Ramos (cell line): ENCODE results near the gene BIRC6.

ENCODE experiments used
- in situ Hi-C: fragments of 300-500 bp; cut with MboI; formaldehyde crosslinking; loops from one replicate; pipeline ENCODE4 v1.14.3; 2022; ENCODE audit warnings: low sequenced_read_pairs; ENCODE audit not compliant: unreplicated experiment

The BIRC6 gene

DNA sequence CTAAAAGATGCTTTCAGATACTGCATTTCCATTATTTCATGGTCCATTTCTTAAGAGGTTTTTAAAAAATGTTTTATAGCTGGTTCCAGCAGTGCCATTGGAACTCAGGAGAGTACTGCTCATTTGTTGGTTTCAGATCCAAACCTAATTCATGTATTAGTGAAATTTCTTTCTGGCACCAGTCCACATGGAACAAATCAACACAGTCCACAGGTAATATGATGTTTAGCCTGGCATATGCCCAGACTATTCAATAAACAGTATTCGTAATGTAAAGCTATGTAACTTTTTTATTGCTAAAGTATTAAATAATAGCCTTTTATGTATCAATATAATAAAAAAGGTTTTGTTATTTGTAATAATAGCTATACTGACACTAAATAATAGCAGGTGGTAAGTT is 134.5 kb downstream of the BIRC6 start:
- in situ Hi-C loops, result no loop called here

DNA sequence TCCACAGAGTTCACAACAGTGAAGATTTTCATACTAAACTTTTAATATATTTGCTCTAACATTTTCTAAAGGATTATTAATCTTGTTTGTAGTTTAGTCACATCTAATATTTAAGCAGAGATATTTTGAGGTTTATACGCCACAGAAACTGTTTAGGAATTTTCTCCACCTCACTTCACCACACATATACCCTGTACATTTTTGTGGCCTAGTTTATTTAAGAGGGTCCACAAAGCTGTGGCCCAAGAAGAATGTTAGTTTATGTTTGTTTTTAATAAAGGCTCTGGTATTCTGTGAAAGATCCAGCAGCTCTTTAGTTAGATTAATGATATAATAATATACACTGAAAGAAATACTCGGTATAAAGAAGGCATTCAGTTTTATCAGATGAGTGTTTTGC is 138.3 kb downstream of the BIRC6 start:
- in situ Hi-C loops, result no loop called here

DNA sequence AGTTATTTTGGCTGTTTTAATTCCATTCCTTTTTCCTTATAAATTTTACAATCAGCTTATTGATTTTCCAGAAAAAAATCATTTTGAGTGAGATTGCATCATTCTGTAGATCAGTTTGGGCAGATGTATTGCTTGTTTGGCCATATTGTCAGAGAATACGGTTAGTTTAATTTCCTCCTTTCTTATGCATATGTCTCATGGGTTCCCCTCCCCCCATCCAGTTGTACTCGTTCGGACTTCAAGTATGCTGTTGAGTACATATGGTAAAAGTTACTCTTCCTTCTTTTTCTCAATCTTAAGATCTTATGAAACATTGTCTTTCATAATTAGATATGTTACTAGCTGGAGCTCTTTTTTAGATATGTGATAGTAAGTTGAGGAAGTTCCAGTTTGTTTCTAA is 139.8 kb downstream of the BIRC6 start:
- in situ Hi-C loops, result no loop called here

DNA sequence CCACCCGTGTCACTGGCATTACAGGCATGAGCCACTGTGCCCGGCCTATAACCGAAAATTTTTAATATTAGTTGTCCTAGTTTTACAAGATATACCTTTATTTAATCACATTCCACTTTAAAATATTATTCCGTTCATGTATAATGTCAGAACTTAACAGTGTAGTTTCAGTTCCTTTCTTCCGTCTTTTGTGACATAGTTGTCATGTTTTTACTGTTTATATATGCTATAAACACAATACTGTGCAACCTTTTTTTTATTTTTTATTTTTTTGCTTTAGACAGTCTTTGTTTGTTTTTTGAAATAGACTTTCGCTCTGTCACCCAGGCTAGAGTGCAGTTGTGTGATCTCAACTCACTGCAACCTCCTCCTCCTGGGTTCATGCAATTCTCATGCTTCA is 141.5 kb downstream of the BIRC6 start:
- in situ Hi-C loops, result no loop called here

DNA sequence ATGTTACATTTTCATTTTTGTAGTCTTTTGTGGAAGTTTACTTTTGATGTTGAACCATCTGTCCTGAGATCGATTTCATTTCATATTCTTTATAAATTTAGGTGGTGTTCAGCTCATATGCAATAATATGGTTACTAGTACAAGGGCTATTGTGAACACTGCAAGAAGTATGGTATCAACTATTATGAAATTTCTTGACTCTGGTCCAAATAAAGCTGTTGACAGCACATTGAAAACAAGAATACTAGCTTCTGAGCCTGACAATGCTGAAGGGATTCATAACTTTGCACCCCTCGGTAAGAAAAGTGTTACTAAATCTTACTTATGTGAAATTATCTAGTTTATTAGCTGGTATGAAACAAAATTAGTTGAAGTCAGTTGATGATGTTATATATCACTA is 146.1 kb downstream of the BIRC6 start:
- in situ Hi-C loops, result no loop called here

DNA sequence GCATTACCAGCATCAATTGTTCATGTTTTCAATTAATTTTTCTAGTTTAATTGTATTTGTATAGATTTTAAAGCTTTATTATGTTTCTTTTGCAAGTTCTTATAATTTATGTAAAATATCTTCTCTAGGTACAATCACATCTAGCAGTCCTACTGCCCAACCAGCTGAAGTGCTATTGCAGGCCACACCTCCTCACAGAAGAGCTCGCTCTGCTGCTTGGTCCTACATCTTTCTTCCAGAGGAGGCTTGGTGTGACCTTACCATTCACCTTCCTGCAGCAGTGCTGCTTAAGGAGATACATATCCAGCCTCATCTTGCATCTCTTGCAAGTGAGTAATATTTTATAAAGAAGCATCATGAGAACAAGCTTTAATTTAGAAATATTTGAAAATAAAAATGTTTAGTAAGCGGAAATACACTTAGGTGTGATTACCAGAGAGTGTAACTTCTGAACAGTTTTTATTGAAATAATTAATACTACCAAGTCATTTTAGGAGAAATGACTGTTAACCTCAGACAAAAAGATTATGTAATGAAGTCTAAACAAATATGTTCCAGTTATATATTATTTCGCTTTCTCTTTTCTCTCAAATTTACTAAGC is 148.2 kb downstream of the BIRC6 start:
- in situ Hi-C loops, result no loop called here

DNA sequence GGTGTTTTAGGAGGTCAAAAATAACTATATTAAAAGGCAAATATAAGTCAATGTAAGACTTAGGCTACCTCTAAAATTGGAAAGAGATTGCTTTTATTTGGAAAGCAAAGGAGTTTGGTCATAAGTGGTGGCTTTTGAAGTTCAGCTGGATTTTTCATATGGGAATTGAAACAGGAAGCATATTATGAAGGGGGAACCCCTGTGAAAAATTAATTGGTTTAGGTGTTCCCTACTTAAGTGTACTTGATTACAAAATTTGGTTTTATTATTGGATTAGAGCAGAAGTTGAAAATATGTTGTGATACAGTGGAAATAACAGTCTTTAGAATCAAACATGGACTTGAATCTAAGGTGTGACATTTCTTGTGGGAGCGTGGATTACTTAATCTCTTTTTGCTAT is 149.6 kb downstream of the BIRC6 start:
- in situ Hi-C loops, result no loop called here

DNA sequence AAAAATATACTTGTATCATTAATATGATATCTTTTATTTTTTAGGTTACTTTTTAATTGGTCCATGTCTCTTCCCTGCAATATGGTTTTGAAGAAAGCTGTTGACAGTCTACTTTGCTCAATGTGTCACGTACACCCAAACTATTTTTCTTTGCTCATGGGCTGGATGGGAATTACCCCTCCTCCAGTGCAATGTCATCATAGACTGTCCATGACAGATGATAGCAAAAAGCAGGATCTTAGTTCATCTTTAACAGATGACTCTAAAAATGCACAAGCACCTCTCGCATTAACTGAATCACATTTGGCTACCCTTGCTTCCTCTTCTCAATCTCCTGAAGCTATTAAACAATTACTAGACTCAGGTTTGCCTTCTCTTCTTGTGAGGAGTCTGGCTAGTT is 158.1 kb downstream of the BIRC6 start:
- in situ Hi-C loops, result no loop called here

DNA sequence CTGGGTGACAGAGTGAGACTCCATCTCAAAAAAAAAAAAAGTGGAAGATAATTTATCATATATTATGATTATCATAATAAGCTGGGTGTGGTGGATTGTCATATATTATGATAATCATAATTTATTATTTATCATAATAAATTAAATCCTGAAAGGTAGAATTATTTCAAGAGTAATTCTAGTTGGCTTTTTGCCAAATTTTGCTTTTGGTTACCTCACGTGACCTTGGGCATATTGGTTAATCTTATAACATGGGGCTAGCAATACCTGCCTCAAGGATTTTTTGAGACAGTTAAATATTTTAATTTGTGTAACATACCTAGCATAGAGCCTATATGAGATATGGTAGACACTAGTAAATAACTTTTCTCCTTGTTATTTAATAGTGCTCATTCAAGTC is 159.7 kb downstream of the BIRC6 start:
- in situ Hi-C loops, result no loop called here

DNA sequence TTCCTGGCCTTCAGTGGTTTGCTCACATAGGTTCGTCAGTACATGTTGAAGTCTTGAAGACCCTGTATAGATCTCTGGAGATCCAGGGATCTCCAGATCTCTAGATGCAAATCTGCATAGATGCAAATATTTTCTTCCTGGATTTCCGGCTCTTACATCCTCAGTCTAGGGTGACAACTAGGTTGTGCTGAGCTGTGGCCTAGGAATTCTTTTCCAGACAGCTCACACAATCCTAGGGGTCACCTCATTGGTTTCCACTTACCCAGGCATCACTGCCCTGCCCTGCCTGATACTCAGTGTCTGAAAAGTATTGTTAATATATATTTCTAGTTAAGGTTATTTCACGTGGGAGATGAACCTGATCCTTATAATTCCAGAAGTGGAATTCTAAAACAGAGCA is 165.9 kb downstream of the BIRC6 start:
- in situ Hi-C loops, result no loop called here

DNA sequence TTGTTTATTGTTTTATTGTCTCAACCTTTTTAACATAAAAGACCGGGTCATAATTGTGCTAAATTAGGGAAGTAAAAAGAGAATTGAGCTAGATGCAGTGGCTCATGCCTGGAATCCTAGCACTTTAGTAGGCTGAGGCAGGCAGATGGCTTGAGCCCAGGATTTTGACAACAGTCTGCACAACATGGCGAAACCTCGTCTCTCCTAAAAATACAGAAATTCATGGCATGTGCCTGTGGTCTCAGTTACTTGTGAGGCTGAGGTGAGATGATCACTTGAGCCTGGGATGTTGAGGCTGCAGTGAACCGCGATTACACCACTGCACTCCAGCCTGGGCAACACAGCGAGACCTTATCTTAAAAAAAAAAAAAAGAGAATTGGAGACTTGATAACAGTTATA is 166.9 kb downstream of the BIRC6 start:
- in situ Hi-C loops, result no loop called here

DNA sequence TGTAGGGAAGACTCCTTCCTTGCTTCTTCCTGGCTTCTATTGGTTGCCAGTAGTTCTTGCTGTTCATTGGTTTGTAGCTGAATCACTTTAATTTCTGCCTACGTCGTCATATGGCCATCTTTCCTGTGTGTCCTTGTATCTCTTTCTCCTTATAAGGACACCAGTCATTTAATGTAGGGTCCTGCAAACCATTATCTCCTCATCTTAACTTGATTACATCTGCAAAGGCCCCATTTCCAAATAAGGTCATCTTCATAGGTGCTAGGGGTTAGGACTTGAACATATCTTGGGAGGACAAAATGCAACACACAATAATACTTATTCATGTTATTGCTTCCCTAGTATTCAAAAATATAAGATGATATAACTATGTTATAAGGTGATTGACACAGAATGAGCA is 175.5 kb downstream of the BIRC6 start:
- in situ Hi-C loops, result no loop called here

DNA sequence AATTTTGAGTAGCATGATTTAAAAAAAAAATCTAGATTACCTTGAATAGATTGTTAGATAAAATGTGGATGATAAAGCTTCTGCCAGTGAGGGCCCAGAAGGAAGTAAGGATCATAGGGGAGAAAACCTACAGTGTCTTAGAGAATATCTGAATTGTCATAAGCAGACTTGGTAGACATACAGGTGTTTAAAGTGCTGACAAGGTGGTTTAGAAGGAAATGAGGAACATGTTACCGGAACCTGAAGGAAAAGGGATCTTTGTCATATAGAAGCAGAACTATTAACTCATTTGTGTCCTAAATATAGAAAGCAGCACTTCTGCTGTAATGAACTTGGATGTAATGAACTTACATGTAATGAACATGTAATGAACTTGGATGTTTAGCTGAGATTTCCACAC is 176.1 kb downstream of the BIRC6 start:
- in situ Hi-C loops, result no loop called here

DNA sequence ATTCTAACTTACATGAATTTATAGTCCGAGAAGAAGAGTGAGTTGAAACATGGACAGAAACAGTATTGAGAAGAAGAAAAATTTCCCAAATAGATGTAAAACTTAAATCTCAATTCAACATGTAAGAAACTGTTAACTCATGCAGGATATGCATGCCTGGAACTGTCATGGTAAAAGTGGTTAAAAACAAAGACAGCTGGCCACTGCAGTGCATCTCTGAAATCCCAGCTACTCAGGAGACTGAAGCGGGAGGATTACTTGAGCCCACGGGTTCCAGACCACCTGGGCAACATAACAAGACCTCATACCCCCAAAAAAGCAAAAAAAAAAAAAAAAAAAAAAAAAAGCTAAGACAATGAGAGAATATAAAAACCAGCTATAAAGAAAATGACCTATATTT is 178.0 kb downstream of the BIRC6 start:
- in situ Hi-C loops, result no loop called here

DNA sequence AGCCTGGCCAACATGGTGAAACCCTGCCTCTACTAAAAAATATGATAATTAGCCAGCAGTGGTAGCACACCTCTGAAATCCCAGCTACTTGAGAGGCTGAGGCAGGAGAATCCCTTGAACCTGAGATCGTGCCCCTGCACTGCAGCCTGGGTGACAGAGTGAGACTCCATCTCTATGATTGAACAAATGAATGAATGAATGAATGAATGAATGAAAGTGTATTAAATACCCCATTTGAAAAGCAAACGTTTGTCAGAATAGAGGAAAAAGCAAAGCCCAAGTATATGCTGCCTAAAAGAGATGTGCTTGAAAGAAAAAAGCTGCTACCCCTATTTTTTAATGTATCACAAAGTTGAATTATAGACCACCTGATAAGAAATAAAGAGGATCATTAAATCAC is 181.9 kb downstream of the BIRC6 start:
- in situ Hi-C loops, result no loop called here

DNA sequence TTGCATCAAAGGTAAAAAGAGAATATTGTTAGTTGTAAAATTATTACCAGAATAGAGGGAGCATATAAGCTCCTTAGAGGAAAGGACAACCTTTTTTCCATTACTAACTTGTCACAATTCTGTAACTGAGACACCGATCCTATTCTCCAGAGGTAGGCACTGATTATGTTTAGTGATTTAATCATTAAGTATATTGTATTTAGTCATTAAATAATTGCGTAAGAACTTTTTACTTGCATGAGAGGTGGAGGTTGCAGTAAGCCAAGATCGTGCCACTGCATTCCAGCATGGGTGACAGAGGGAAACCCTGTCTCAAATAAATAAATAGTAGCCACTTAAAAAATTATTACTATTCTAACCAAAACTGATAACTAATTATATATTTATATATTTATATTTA is 195.7 kb downstream of the BIRC6 start:
- in situ Hi-C loops, result loop anchor here (25.0 kb wide), 1 partner anchor 835 kb away; no protein-coding TSS in a partner anchor

DNA sequence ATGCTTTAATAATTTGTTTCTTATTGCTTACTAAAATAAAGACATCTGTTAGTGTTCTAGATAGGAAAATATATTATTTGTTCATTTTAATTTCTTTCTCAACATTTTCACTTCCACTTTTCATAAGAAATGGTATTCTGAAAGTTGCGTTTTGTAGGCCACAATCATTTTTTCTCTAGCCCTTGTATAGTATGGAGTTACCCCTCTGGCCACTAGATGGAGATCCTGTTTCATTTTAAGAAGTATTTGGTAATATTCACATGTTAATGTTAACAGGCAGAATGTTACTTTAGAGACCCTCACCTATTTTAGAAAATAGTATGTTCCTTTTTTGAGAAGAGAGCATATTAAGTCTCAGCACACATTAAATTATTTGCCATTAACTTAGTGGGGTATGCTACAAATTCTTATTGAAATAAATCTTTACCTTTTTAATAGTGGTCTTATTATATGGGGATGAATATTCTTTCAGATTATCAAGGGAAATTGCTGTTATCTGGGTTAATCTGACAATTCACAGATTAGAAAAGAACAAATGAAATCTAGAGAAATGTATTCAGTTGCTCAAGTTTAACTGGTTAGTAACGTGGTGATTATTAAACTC is 197.1 kb downstream of the BIRC6 start:
- in situ Hi-C loops, result loop anchor here (25.0 kb wide), 1 partner anchor 833 kb away; no protein-coding TSS in a partner anchor

DNA sequence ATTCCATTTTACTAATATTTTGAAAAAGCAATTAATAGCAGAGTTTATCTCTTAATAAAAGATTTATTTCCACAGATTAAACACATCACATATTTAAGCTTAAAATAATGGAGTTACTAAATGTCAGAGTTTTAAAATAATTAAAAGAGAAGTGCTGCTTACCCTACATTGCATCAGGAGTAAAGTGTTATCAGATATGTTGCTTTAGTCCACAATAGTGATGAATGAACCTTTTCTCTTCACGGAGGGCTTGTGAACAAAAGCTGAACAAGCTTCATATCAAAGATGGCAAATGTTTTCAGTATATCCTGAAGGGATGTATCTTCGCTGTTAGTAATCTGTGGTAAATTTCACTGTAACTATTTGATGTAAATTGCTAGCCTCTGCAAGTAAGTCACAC is 201.7 kb downstream of the BIRC6 start:
- in situ Hi-C loops, result loop anchor here (25.0 kb wide), 1 partner anchor 829 kb away; no protein-coding TSS in a partner anchor

DNA sequence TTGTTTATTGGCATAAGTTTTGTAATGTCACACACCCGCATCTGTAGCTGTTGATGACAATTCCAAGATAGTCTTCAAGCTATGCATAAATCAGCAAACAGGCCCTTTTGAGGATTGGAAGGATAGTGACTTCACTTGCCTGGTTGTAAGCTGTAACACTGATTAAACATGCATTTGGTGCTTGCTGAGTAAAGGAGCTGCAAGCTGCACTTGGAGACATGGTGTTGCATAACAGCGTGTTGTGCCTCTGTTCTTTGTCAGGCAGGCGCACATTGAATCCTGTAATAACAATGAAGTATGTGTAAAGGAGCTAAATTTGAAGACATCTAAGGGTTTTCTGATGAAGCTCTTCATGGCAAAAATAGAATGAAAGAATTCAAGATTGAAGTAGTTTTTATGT is 202.3 kb downstream of the BIRC6 start:
- in situ Hi-C loops, result loop anchor here (25.0 kb wide), 1 partner anchor 828 kb away; no protein-coding TSS in a partner anchor

DNA sequence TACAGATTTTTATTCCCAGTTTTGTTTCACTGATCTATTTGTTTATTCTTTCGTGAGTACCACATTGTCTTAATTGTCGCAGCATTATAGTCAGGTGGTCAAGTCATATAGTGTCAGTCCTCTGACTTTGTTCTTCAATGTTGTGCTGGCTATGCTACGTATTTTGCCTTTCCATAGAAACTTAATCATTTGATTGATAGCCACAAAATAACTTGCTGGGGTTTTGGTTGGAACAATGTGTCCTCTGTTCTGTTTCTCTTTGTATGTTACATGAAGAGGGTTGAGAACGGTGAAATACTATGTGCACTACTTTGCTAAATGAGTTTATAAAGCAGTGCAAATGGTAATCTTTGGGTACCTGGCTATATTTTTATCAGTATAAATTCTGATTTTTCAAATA is 206.1 kb downstream of the BIRC6 start:
- in situ Hi-C loops, result loop anchor here (25.0 kb wide), 1 partner anchor 824 kb away; no protein-coding TSS in a partner anchor

DNA sequence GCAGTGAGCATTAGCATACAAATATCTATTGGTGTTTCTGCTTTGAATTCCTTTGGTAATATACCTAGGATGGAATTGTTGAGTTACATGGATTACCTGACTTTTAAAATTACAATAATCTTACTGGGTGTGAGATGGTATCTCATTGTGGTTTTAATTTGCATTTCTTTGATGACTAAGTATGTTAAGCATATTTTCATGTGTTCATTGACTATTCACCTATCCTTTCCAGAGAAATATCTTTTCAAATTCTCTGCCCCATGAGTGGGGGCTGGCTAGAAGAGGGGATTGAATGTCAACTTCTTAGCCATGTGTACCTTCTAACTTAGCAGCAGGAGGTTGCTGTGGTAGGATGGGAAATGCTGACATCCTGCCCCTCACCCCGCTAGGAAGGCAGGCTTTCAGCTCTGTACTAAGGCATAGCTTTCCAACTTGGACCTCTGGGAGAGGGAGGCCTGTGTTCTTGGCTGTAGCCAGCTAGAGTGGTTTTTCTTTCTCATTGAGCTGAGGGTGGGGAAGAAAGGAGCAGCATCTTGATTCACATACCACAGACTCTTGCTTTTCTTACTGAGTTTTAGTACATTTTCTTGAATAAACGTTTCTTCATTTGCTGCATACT is 207.7 kb downstream of the BIRC6 start:
- in situ Hi-C loops, result loop anchor here (25.0 kb wide), 1 partner anchor 823 kb away; no protein-coding TSS in a partner anchor

DNA sequence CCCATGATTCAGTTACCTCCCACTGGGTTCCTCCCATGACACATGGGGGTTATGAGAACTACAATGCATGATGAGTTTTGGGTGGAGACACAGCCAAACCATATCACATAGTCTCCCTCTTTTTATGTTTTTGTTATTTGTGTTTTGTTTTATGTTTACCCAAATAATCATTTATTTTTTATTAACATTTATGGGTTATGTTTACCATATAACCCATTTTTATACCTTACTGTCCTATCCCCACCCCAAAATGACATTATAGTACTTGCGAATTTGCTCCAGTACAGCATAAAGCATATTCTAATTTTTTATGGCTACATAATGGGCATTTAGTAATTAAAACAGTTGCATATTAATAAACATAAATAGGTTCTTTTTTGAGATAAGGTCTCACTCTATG is 209.1 kb downstream of the BIRC6 start:
- in situ Hi-C loops, result loop anchor here (25.0 kb wide), 1 partner anchor 821 kb away; no protein-coding TSS in a partner anchor
